G401 (cell line): ENCODE results near the gene SLC35G4. TPM values are rescaled to one million over a fixed set of nuclear protein-coding genes. Genes with fewer than 3 reads are reported as not detected.
"Not testable (repeated sequence)": the region's sequence is repeated elsewhere in the genome, so short reads cannot be mapped to it uniquely, and the experiment has no call there.

Source experiments
- DNase-seq: peaks from one replicate; pipeline ENCODE4 v3.0.0-alpha.2; 2015; ENCODE audit warnings: low spot score
- in situ Hi-C: cut with HindIII; loops from 2 replicates; pipeline ENCODE4 v1.10.0; 2016; ENCODE audit warnings: low sequenced_read_pairs, mixed read lengths
- total RNA-seq: library from RNA; depleted of rRNA; stranded (reverse); fragments of >200 nt; shearing (Covaris generic); gene quantifications from 2 replicates; pipeline ENCODE4 v1.2.3, GENCODE V29; 2014; rRNA removed

The SLC35G4 gene
- total RNA-seq: not detected in 2 replicates

DNA sequence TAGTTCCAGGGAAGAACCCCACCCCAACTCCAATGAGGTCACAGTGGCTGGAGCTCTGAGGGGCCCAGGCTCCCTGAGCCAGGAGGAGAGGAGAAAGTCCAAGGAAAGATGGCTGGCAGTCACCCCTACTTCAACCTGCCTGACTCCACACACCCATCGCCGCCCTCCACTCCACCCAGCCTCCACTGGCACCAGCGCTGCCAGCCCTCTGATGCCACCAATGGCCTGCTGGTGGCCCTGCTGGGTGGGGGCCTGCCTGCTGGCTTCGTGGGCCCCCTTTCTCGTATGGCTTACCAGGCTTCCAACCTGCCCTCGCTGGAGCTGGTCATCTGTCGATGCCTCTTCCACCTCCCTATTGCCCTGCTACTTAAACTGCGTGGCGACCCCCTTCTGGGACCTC lies at the start of gene SLC35G4:
TSS of gene SLC35G4 (plus strand) at position 109 of the 400 bp plus-strand sequence. CDS start at position 109, 0 bp downstream.
- in situ Hi-C loops, DNase-seq: not testable (repeated sequence)

GRCh38 chr18:11561293-11561692 lies 48.1 kb upstream of the SLC35G4 start:
- DNase-seq: no peak
- in situ Hi-C loops: no loop called here

- DNase-seq: no peak
- in situ Hi-C loops: no loop called here
Observed at GRCh38 chr18:11565716-11566115, 43.7 kb upstream of the SLC35G4 start.

DNA sequence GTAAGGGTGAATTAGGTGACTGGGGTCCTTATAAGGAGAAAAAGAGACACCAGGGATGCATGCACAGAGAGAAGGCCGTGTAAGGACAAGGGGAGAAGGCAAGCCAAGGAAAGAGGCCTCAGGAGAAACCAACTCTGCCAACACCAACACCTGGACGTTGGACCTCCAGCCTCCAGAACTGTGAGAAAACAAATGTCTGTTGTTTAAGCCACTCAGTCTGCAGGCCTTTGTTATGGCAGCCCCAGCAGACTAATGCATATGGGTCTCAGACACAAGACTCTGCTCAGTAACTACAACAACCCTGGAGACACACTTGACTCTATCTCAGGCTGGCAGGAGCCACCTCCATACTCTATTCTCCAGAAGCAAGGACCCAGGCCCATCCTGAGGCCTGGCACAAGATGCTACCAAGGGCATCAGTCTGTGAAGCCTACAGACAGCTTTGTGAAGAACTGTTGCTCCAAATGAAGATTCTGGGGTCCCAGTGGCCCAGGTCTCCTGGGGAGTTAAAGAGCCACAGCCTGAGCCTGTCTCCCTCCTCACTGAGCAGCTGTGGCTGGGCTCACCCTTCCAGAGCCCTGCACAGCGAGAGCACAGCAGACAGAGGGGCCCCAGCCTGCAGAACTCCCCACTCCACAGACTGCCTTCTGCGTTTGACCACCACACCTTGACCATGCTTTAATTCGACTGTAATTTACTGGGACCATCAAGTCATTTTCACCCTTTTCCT lies 43.0 kb upstream of the SLC35G4 start:
- DNase-seq: no peak
- in situ Hi-C loops: no loop called here

DNA sequence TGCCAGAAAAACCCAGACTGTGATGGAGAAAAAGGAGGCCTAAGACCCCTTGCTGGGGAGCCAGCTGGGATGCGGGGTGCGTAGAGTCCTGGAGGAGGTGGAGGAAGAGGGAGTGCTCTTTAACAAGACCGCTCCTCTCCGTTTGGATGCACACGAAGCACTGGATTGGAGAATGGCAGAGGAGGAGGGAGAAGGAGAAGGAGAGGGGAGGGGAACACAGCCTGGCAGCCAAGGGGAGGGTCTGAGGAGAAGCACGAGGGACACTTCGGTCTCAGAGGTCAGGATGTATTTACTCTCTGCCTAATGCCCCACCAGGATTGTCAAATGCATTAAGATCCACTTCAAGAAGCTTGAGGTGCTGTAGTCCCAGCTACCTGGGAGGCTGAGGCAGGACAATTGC lies 42.0 kb upstream of the SLC35G4 start:
- in situ Hi-C loops: no loop called here
- DNase-seq: no peak

- DNase-seq: no peak
- in situ Hi-C loops: no loop called here
Observed at GRCh38 chr18:11570073-11570588, 39.3 kb upstream of the SLC35G4 start.

GRCh38 chr18:11570769-11571412 lies 38.5 kb upstream of the SLC35G4 start:
- in situ Hi-C loops: no loop called here

DNA sequence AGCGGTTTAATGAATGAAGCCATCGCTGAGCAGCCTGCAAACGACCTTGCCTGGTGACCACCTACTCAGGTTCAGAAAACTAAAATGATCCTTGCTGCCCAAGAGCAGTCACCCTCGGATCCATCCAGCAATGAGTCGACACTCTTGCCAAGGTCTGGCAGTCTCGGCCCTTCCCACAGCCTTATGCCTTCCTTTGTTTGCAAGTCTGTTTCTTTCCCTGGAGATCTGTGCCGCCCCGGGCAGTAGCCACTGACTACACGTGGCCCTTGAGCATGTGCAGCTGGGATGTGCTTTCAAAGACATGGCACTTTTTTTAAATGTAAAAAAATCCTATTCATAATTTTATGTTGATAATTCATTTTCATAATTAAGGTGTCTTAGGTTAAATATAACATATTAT lies 37.2 kb upstream of the SLC35G4 start:
- DNase-seq: no peak
- in situ Hi-C loops: no loop called here

More at GRCh38 chr18:11570769-11571412, 38.5 kb upstream of the SLC35G4 start:
- no peak for DNase-seq

DNA sequence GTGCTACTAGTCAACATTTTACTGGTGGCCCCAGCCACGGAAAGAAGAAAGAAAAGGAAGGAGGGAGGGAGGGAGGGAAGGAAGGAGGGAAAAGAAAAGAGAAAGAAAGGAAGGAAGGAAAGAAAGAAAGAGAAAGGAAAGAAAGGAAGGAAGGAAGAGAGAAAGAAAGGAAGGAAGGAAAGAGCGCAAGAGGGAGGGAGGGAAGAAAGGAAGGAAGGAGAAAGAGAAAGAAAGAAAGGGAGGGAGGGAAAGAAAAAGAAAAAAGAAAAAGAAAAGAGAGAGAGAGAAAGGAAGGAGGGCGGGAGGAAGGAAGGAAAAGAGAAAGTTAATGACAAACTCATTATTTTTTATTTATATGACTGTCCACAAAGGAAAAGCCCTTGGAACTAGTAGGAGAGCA lies 34.9 kb upstream of the SLC35G4 start:
- in situ Hi-C loops: no loop called here
- DNase-seq: no peak

DNA sequence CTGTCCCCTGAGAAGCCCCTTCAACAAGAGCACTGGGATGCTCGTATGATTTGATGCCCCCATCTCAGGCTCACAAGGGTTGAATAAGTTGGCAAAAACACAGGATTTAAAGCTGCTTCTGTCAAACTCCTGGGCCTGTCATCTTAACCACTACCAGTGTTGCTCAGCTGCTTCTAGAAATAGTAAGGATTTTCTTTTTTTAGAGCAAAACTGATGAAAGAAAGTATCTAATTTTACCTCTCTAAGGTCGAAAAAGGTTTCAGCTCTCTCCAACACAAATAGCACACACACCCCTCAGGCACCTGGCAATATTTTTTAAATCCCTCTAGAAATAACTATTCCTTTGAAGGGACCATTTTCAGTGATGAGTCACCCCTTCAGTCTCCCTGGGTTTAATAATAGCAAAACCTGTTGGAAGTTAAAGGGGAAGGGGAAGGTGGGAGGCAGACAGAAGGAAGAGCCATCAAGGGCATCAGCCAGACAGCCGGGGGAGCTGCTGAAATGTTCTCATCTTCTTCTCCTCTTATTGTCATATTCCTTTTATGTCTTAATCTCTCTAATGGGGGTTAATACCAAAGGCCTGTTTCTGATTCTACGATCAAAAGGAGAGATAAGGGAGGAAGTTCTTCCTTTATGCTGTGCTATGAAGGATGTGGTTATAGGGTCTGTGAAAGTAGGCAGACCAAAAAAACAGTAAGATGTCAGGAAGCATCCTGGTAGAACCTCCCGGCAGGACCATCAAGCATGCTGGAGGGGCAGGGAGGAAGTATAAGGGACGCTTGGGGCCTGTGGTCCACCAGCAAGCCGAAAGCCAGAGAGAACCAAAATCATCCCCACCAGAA lies 31.9 kb upstream of the SLC35G4 start:
- DNase-seq: no peak
- in situ Hi-C loops: no loop called here

DNA sequence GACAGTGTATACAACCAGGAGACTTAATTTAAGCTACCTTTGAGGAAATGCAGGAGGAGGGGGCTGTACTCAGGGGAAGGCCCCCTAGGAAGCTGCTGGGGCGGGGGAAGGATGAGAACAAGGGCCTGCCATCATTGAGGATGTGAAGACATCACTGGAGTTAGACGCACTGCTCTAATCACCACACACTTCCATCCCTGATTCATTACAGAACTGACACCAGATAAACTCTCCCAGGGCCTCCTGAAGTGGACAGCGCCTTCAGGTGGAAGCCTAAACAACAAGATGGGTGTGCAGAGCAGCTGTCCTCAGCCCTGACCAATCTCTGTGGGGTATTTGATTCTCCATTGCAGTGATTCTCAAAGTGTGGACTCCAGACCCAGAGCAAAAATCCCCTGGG lies 30.6 kb upstream of the SLC35G4 start:
- no peak for DNase-seq
- in situ Hi-C loops: no loop called here

DNA sequence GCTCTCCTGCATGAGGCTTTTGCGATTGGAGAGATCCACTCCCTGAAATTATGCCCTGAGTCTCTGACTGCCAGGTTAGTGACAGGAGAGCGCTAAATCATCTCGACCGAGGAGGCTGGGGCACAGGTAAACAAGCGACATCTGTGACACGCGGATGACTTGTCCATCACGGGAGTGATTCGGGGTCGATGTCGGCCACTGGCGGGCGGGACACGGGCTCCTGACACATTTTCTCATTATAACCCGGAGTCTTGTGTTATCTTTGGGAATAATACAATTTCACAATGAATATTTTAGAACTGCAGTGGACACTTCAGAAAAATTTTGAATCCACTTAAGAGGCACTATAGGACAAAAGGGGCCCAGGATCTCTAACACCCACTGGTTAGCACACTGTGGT lies 29.5 kb upstream of the SLC35G4 start:
- in situ Hi-C loops: no loop called here

GRCh38 chr18:11581286-11581685 lies 28.1 kb upstream of the SLC35G4 start:
- no peak for DNase-seq
- in situ Hi-C loops: no loop called here

More for the DNA sequence above, 29.5 kb upstream of the SLC35G4 start:
- no peak for DNase-seq

DNA sequence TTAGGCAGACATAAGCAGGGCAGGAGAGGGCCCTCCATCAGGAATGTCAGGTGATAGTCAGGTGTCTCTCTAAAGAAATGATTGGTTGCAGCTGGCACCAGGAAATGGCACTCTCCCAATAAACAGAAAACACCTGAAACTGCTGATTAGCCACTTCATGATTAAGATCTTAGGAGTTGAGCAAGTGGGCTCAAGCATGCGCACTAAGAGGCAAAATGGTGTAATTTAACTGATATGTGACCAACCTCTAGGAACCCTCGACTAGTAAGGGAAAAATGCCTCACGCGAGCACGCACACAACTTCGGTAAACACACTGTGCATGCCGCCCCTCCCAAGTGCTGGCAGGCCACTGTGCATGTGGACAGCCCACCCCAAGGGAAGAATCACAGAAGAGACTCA lies 23.8 kb upstream of the SLC35G4 start:
- no peak for DNase-seq
- in situ Hi-C loops: no loop called here

GRCh38 chr18:11586896-11587295 lies 22.5 kb upstream of the SLC35G4 start:
- in situ Hi-C loops: no loop called here
- peak; percentile 1 for DNase-seq

- DNase-seq: no peak
- in situ Hi-C loops: no loop called here
Observed at GRCh38 chr18:11587432-11587831, 22.0 kb upstream of the SLC35G4 start.

DNA sequence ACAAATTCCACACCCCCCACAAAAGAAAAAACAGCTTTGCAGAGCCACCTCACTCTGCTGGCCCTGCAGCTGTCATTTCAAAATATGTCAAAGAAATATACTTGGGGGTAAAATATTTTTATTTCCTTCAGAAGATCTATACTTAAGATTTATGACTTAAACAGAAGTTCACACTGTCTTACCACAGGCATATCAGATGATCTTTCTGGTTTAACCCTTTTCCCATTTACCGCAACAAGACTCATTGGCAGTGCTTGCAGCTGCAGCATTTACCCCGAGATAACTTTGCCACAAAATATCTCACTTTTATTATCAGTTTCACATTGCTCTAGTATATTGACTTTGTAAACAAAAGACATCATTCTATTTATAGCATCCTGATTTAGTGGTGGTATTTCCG lies 21.6 kb upstream of the SLC35G4 start:
- no peak for DNase-seq
- in situ Hi-C loops: no loop called here

DNA sequence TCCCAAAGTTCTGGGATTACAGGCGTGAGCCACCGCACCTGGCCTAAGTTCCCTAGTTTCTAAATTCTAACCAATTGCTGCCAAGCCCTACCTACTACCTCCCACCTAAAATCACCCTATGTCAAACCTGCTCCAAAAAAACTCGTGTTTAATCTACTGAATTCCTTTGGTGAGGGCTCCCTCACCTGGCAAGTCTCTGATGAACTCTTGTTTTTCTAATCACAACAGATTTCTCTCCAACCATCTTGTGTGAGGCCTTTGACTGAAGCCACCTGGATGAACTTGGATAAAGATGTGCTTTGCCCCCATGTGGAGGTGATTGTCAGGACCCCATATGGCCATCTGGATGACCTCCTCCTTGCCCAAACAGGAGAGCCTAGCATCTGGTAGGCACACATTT lies 17.4 kb upstream of the SLC35G4 start:
- in situ Hi-C loops: no loop called here
- no peak for DNase-seq

- DNase-seq: no peak
- in situ Hi-C loops: no loop called here
Observed at GRCh38 chr18:11600321-11600720, 9.1 kb upstream of the SLC35G4 start.

DNA sequence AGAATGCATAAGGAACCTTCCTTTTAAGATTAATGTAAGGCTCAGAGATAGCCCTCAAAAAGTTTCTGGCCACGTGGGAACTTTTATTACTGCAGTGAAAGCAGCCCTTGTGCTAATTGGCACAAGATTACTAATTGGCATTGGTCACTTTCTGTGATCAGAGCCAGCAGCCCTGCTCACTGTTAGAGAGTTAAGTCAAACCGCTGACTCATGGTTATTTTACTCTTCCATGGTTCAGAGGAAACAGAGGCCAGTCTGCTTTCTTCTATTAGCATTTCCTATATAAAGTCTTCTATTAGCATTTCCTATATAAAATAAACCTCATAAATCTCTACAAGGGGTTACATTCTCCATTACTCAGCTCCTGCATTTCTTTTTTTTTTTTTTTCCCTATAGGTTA lies 1.5 kb upstream of the SLC35G4 start:
- in situ Hi-C loops: no loop called here
- DNase-seq: no peak
